ENCODE measurements around the gene ZFYVE19. TPM values are rescaled to one million over a fixed set of nuclear protein-coding genes. Genes with fewer than 3 reads are reported as not detected.

The ZFYVE19 gene
- total RNA-seq, 4 donors from 2014 or later = 13.3 to 25.5 (median 19.7) TPM

DNA sequence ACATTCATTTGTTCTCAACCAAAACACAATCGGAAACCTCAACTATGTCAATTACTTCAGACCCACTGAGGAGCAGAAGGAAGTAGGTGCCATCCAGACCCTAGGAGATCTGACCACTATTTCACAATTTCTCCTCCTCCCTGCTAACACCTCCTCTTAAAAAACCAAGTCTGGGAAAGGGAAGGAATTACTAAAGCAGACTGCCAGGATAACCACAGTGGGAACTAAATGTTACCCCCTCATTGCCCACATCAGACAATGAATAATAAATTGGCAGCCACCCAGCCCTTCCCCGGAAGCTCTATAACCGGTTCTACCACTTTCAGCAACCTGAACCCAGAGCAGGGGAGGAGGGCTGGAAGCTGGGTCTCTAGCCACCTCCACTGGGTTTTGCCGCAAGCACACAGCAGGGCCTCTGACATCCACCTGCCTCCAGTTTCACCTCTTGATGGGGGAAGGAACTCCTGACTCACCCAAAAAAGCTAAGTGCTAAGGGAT lies 19.5 kb upstream of the ZFYVE19 start:
- H3K9me3 ChIP-seq = no peaks in the 10 kb centered on the region
- no peak overlapping the region for H3K4me3 ChIP-seq
- H3K4me1 ChIP-seq = peaks cover 0 to 9% (median 5%) of the 10 kb centered on the region in 3 donors
- WGBS, 2 donors (ENCODE audit: low coverage in 1 of 2) = 33 to 44% methylated on average over 1 of the region's 4 CpGs
- H3K27me3 ChIP-seq = no peaks in the 10 kb centered on the region
- peaks cover 0 to 23% of the 10 kb centered on the region in 2 donors for H3K36me3 ChIP-seq
- no peak overlapping the region for H3K27ac ChIP-seq
- no peak for TF ChIP-seq POLR2A (IDR thresholded peaks at IDR 0.05)
- TF ChIP-seq EP300 (IDR thresholded peaks at IDR 0.05) = no peak
- TF ChIP-seq, protein P1, sequence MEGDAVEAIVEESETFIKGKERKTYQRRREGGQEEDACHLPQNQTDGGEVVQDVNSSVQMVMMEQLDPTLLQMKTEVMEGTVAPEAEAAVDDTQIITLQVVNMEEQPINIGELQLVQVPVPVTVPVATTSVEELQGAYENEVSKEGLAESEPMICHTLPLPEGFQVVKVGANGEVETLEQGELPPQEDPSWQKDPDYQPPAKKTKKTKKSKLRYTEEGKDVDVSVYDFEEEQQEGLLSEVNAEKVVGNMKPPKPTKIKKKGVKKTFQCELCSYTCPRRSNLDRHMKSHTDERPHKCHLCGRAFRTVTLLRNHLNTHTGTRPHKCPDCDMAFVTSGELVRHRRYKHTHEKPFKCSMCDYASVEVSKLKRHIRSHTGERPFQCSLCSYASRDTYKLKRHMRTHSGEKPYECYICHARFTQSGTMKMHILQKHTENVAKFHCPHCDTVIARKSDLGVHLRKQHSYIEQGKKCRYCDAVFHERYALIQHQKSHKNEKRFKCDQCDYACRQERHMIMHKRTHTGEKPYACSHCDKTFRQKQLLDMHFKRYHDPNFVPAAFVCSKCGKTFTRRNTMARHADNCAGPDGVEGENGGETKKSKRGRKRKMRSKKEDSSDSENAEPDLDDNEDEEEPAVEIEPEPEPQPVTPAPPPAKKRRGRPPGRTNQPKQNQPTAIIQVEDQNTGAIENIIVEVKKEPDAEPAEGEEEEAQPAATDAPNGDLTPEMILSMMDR (IDR thresholded peaks at IDR 0.05) = no peak
- no peak for TF ChIP-seq POLR2AphosphoS5 (IDR thresholded peaks at IDR 0.05)
- no peak for ATAC-seq

DNA sequence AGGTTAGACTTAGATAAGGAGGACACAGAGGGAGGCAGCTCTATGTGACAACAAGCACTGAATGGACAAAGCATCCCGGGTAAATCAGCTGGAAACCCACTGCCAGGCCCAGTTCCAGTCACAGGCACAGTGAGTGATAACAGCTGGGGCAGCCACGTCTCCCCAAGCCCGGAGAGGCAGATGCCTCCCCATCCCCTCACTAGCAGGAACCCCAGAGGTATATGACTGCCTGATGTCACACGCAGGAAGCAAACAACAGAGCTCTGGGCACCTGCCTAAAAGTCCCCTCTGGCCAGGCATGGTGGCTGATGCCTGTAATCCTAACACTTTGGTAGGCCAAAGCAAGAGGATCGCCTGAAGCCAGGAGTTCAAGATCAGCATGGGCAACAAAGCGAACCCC lies 18.9 kb upstream of the ZFYVE19 start:
- TF ChIP-seq POLR2A (IDR thresholded peaks at IDR 0.05) = no peak
- peaks cover 0 to 9% (median 5%) of the 10 kb centered on the region in 3 donors for H3K4me1 ChIP-seq
- H3K27ac ChIP-seq = no peak overlapping the region
- no peaks in the 10 kb centered on the region for H3K27me3 ChIP-seq
- peaks cover 0 to 26% of the 10 kb centered on the region in 2 donors for H3K36me3 ChIP-seq
- no peak overlapping the region for H3K4me3 ChIP-seq
- H3K9me3 ChIP-seq = no peaks in the 10 kb centered on the region
- 100% methylated on average over 1 of the region's 6 CpGs; no CpG with 5 or more reads in 1 of the 2 donors for WGBS, 2 donors (ENCODE audit: low coverage in 1 of 2)
- no peak for ATAC-seq

DNA sequence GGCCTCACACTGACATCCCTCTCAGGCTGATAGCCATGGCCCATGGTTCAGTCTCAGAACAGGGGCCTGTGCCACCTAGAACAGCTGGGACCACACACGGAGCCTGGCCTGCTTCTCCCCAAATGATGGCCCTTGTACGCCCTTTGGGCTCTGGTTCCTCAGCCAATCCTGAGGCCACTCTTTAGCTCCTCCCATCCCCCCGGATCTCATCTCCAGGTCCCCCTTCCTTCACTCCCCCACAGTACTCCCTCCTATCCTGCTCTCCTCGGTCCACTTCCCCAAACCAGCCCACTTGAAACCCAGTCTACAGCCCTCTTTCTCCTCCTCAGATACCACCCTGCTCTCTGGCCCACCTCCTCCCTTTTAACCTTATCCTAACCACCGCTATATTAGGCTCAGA lies 17.8 kb upstream of the ZFYVE19 start:
- Histone ChIP-seq H3K4me1 (peaks cover 0 to 17% (median 8%) of the 10 kb centered on the region in 3 donors), H3K4me3 (no peak overlapping the region), H3K27ac (no peak overlapping the region), H3K27me3 (no peaks in the 10 kb centered on the region), H3K9me3 (no peaks in the 10 kb centered on the region), H3K36me3 (peaks cover 0 to 26% of the 10 kb centered on the region in 2 donors)
- TF ChIP-seq POLR2A (IDR thresholded peaks at IDR 0.05) (no peak), POLR2AphosphoS5 (IDR thresholded peaks at IDR 0.05) (no peak), EP300 (IDR thresholded peaks at IDR 0.05) (no peak)
- TF ChIP-seq, protein P1 (IDR thresholded peaks at IDR 0.05) = no peak
- no peak for ATAC-seq
- 67 to 100% methylated on average over 1 to 5 of the region's 5 CpGs for WGBS, 2 donors (ENCODE audit: low coverage in 1 of 2)

DNA sequence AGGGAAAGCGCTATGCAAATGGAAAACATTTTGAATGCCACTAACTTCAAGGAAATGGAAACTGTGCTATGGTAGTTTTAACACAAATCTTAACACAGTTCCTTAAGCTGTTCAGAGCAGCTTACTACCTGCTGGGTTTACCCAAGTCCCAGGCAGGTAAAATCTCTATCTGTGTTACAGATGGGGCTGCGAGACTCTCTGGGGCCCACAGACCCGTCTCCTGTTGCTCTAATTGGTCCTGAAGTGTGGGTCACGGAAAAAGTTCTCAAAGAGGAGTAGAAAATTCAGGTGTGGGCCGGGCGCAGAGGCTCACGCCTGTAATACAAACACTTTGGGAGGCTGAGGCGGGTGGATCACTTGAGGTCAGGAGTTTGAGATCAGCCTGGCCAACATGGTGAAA lies 16.9 kb upstream of the ZFYVE19 start:
- H3K27ac ChIP-seq = no peak overlapping the region
- TF ChIP-seq, protein P1 (IDR thresholded peaks at IDR 0.05) = no peak
- TF ChIP-seq POLR2AphosphoS5 (IDR thresholded peaks at IDR 0.05) (no peak), EP300 (IDR thresholded peaks at IDR 0.05) (no peak), POLR2A (IDR thresholded peaks at IDR 0.05) (no peak)
- peaks cover 0 to 26% of the 10 kb centered on the region in 2 donors for H3K36me3 ChIP-seq
- no peak for ATAC-seq
- H3K27me3 ChIP-seq = no peaks in the 10 kb centered on the region
- H3K9me3 ChIP-seq = no peaks in the 10 kb centered on the region
- H3K4me1 ChIP-seq = peaks cover 0 to 23% (median 8%) of the 10 kb centered on the region in 3 donors
- WGBS, 2 donors (ENCODE audit: low coverage in 1 of 2) = 80 to 100% methylated on average over 1 to 7 of the region's 8 CpGs
- no peak overlapping the region for H3K4me3 ChIP-seq

DNA sequence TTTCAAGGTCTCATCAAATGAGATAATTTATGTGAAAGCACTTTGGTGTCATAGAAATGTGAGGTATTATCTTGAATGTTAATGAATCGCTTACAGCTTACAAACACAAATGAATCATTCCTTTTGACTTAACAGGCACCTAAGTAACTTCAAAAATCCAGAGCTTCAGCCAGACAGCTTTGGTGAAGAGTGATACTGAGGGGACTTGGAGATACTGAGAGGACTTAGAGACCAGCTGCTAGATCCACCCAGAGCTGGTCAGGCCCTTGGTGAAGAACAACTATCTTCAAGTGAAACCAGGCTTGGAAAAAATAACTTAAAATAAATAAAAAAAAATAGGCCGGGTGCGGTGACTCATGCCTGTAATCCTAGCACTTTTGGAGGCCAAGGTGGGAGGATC lies 16.2 kb upstream of the ZFYVE19 start:
- TF ChIP-seq POLR2A (IDR thresholded peaks at IDR 0.05) (no peak), EP300 (IDR thresholded peaks at IDR 0.05) (no peak), POLR2AphosphoS5 (IDR thresholded peaks at IDR 0.05) (no peak)
- TF ChIP-seq, protein P1 (IDR thresholded peaks at IDR 0.05) = no peak
- no peaks in the 10 kb centered on the region for H3K9me3 ChIP-seq
- peaks cover 0 to 26% of the 10 kb centered on the region in 2 donors for H3K36me3 ChIP-seq
- no peak overlapping the region for H3K4me3 ChIP-seq
- H3K27ac ChIP-seq = no peak overlapping the region
- no peaks in the 10 kb centered on the region for H3K27me3 ChIP-seq
- ATAC-seq = no peak
- WGBS, 2 donors (ENCODE audit: low coverage in 1 of 2) = 53 to 58% methylated on average over 3 of the region's 3 CpGs
- peaks cover 0 to 31% (median 8%) of the 10 kb centered on the region in 3 donors for H3K4me1 ChIP-seq
